K562 (cell line): ENCODE data around the gene TARBP1.

Source experiments
- SMAD1 ChIP-seq: fragments of 150-350 bp; IDR thresholded peaks from 2 replicates; pipeline ENCODE4 v1.6.1; 2014; ENCODE audit warnings: low read length, low read depth; ENCODE audit not compliant: partially characterized antibody
- TF ChIP-seq, protein P1 (sequence below): fragments of 250-450 bp; sonication (Bioruptor Pico); IDR thresholded peaks from 2 replicates; pipeline ENCODE4 v1.5.0; 2020; ENCODE audit warnings: mild to moderate bottlenecking, borderline replicate concordance

DNA sequence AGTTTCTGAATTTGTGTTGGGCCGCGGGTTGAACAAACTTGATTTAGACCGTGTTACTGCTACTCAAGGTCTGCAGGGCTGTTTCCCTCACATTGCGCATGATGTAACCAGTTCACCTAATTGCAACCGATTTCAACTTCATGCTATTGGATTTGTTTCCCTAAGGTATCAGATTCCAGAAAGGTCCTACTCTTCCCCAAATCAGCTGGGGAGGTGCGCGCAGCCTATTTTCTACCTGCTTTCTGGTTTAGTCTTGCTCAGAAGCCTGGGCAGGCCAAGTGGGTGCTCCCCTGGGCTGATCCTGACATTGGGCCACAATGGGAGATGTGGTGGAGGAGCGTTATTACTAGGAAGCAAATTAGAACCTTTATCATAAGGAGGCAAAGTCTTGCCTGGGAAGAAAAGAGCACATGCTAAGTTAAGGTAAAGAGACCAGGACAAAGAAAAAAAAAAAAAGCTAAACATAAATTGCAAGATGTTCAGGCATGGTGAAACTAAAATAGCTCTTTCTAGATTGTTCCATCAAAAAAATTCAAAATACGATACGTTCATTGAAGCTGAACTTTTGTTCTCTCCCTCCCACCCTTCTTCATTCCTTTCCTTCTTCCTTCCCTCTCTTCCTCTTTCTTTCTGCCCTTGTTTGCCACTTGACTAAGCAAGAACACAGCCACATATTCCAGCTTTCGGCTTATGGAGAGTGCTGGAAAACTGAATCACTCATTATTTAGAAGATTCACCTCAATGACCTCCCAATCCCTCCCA is 28.8 kb upstream of the TARBP1 start:
- TF ChIP-seq, protein P1, sequence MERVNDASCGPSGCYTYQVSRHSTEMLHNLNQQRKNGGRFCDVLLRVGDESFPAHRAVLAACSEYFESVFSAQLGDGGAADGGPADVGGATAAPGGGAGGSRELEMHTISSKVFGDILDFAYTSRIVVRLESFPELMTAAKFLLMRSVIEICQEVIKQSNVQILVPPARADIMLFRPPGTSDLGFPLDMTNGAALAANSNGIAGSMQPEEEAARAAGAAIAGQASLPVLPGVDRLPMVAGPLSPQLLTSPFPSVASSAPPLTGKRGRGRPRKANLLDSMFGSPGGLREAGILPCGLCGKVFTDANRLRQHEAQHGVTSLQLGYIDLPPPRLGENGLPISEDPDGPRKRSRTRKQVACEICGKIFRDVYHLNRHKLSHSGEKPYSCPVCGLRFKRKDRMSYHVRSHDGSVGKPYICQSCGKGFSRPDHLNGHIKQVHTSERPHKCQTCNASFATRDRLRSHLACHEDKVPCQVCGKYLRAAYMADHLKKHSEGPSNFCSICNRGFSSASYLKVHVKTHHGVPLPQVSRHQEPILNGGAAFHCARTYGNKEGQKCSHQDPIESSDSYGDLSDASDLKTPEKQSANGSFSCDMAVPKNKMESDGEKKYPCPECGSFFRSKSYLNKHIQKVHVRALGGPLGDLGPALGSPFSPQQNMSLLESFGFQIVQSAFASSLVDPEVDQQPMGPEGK = no peak
- no peak for TF ChIP-seq SMAD1
